Thyroid gland (tissue), 4 donors: ENCODE measurements around the gene RCAN1. TPM values are rescaled to one million over a fixed set of nuclear protein-coding genes. Genes with fewer than 3 reads are reported as not detected.
"Not testable (repeated sequence)": the region's sequence is repeated elsewhere in the genome, so short reads cannot be mapped to it uniquely, and the experiment has no call there.

Source experiments
- DNase-seq, 2 donors: peaks; one replicate each; pipeline ENCODE4 v3.0.0-alpha.2; 2019
- H3K27ac ChIP-seq, 3 donors: fragments of 200-600 bp; sonication (generic); 1 replicate in 2 of 3; 2 replicates in 1 of 3; pipeline ENCODE4 v1.5.1; 2016 to 2019; ENCODE audit warnings: mild to moderate bottlenecking in 1 of 3, moderate library complexity in 1 of 3
- H3K27me3 ChIP-seq: fragments of 200-600 bp; sonication (generic); one replicate; pipeline ENCODE4 v1.5.1; 2019
- H3K36me3 ChIP-seq, 2 donors: fragments of 200-600 bp; sonication (generic); one replicate each; pipeline ENCODE4 v1.5.1; 2016 to 2019
- H3K4me1 ChIP-seq, 2 donors: fragments of 200-600 bp; sonication (generic); one replicate each; pipeline ENCODE4 v1.5.1; 2017 to 2019
- H3K4me3 ChIP-seq, 3 donors: fragments of 200-600 bp; sonication (generic); replicated peaks in 1 of 3; 1 replicate in 2 of 3; 2 replicates in 1 of 3; pipeline ENCODE4 v1.5.1; 2016; ENCODE audit warnings: mild to moderate bottlenecking in 1 of 3
- H3K9me3 ChIP-seq: fragments of 200-600 bp; sonication (generic); one replicate; pipeline ENCODE4 v1.5.1; 2017
- POLR2A ChIP-seq, 2 donors: fragments of 450-650 bp; IDR thresholded peaks; one replicate each; pipeline ENCODE4 v1.6.1; 2017; ENCODE audit warnings: antibody characterized with exemption in 2 of 2, mild to moderate bottlenecking in 2 of 2, moderate library complexity in 1 of 2
- WGBS, 2 donors: methylation state at CpG; one replicate each; pipeline ENCODE4 v1.1.5; 2017; 5-methylcytosine and 5-hydroxymethylcytosine counted together
- intact Hi-C: fragments of 100-400 bp; cut with DNase I; formaldehyde crosslinking; loops from one replicate; pipeline ENCODE4 v1.15.1; 2023
- total RNA-seq, 4 donors: library from RNA; depleted of rRNA; stranded (reverse); fragments of >200 nt; gene quantifications; one replicate each; pipeline ENCODE4 v1.2.3, GENCODE V29; 2016
- TF ChIP-seq, protein P1 (sequence below), 6 experiments: fragments of 200-600 bp in 3 of 6; fragments of 450-650 bp in 3 of 6; sonication (generic) in 3 of 6; IDR thresholded peaks; one replicate each; pipeline ENCODE4 v1.5.1; 2016 to 2019; ENCODE audit warnings: antibody characterized with exemption in 6 of 6, mild to moderate bottlenecking in 2 of 6, inconsistent platforms in 1 of 6, moderate library complexity in 1 of 6

Gene RCAN1
- total RNA-seq, 4 donors from 2014 or later = 24.5 to 32.7 (median 29.0) TPM

DNA sequence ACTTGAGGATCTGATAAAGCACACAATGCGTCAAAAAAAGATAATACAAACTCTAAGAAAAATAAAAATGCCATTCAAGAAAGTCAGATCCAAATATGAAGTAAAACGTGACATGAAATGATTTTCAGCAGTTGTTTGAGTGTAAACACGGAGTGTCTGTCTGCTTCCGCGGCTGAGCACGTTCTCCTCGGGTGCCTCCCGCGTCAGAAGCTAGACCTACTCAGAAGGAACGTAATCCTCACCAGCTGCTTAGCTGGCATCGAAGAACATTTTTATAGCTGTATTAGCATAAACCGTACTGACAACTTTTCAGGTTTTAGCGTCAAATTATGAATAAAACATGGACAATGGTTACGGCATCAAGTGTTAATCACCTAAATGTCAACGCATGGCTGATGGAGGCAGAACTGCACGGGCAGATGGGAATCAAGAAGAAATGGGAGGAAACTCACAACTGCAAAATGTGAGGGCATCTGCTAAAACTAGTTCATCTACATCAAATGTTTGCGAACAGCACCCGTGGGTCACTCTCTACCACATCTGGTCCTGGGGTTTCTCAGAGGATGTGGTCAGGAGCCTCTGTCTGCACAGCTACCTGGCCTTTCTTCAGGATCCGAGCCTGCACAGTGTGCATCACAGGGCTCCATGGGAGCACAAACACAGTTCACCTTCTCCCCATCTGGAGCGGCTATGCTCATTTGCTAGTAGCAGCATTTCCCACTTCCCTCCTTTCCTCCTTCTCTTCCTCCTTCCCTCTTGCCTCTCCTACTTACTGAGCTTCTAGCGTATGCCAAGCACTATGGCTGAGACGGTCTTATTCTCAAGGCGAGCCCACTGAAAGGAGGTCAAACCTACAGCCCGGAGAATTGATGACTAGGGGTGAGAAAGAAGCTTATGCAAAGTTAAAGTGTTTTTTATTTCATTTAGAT is 40.0 kb downstream of the RCAN1 start:
- H3K4me1 ChIP-seq = no peaks in the 10 kb centered on the region
- 94 to 95% methylated on average over 24 of the region's 24 CpGs for WGBS, 2 donors
- no peak overlapping the region for H3K4me3 ChIP-seq
- TF ChIP-seq, protein P1, sequence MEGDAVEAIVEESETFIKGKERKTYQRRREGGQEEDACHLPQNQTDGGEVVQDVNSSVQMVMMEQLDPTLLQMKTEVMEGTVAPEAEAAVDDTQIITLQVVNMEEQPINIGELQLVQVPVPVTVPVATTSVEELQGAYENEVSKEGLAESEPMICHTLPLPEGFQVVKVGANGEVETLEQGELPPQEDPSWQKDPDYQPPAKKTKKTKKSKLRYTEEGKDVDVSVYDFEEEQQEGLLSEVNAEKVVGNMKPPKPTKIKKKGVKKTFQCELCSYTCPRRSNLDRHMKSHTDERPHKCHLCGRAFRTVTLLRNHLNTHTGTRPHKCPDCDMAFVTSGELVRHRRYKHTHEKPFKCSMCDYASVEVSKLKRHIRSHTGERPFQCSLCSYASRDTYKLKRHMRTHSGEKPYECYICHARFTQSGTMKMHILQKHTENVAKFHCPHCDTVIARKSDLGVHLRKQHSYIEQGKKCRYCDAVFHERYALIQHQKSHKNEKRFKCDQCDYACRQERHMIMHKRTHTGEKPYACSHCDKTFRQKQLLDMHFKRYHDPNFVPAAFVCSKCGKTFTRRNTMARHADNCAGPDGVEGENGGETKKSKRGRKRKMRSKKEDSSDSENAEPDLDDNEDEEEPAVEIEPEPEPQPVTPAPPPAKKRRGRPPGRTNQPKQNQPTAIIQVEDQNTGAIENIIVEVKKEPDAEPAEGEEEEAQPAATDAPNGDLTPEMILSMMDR (IDR thresholded peaks at IDR 0.05) = no peak
- TF ChIP-seq POLR2A (IDR thresholded peaks at IDR 0.05) = no peak
- no peaks in the 10 kb centered on the region for H3K36me3 ChIP-seq
- intact Hi-C loops = no loop called here
- DNase-seq = no peak
- H3K27me3 ChIP-seq = no peaks in the 10 kb centered on the region
- no peak overlapping the region for H3K27ac ChIP-seq
- no peaks in the 10 kb centered on the region for H3K9me3 ChIP-seq

DNA sequence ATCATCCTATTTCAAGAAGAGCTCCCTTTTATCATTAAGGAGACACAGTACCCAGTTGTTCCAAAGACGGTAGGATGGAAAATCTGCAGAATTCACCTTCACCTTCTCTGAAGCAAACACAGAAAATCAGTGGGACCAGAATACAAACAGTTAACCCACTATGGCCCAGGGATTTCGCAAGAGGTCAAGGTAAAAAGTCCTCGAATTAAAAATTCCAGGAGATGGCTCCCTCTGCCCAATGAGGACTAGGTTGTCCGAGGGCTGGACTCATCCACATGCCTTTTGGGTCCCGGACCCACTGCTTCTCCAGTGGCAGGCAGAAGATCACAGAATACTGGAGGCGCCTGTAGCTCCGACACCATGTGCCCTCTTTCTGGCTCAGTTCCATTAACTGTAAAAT is 42.9 kb downstream of the RCAN1 start:
- WGBS, 2 donors = 81 to 87% methylated on average over 7 of the region's 7 CpGs
- no peak overlapping the region for H3K27ac ChIP-seq
- no peak for DNase-seq
- intact Hi-C loops = no loop called here
- H3K36me3 ChIP-seq = no peaks in the 10 kb centered on the region
- no peak overlapping the region for H3K4me3 ChIP-seq
- no peak for TF ChIP-seq POLR2A (IDR thresholded peaks at IDR 0.05)
- TF ChIP-seq, protein P1 (IDR thresholded peaks at IDR 0.05) = no peak
- H3K27me3 ChIP-seq = no peaks in the 10 kb centered on the region
- H3K4me1 ChIP-seq = no peaks in the 10 kb centered on the region
- no peaks in the 10 kb centered on the region for H3K9me3 ChIP-seq

DNA sequence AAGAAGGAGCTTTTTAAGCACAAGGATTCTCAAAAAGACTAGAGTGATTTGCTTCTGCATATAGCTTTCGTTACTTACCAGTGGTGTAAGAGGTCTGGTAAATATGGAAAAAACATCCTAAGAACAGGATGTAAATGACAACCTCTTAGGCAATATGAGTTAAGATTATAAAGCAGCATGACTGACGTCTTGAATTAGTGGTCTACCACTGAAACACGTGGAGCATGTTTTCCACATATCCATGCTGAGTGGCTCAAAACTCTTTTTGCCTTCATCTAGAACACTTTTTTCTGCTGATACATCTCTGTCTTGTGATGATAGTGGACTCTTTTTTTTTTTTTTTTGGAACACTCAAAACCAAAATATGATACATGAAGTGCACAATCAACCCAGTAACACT is 44.6 kb downstream of the RCAN1 start:
- no peaks in the 10 kb centered on the region for H3K9me3 ChIP-seq
- H3K4me1 ChIP-seq = no peaks in the 10 kb centered on the region
- intact Hi-C loops = no loop called here
- WGBS, 2 donors = 79 to 92% methylated on average over 3 of the region's 3 CpGs
- no peaks in the 10 kb centered on the region for H3K27me3 ChIP-seq
- DNase-seq = no peak
- no peaks in the 10 kb centered on the region for H3K36me3 ChIP-seq
- no peak overlapping the region for H3K27ac ChIP-seq
- TF ChIP-seq POLR2A (IDR thresholded peaks at IDR 0.05) = no peak
- TF ChIP-seq, protein P1 (IDR thresholded peaks at IDR 0.05) = no peak
- no peak overlapping the region for H3K4me3 ChIP-seq

DNA sequence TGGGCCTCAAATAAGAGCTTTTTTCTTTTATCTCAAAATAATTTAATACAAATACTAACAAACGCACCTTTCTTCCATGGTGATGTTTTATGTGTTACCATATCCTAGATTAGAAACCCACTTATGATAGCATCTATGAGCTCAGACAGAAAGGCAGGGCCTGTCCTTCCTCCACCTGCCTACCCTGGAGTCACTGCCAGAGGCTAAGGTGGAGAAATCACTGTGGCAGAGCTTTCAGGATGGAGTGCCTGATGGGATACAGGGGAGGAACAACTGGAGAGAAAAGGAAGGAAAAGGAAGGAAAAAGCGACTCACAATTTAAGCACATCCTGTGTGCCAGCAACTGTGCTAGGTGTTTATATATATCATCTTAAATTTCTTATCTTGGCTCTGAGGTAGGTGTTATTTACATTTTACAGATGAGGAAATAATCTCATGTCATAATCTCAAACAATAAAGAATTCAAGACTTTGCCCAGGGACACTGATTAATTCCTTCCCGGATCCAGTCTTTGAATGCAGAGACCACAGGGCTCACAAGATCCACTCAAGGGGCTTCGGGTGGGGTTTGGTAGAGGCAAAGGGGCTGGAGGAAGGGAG is 45.4 kb downstream of the RCAN1 start:
- no peaks in the 10 kb centered on the region for H3K27me3 ChIP-seq
- no peaks in the 10 kb centered on the region for H3K9me3 ChIP-seq
- no peak for DNase-seq
- no peak overlapping the region for H3K27ac ChIP-seq
- intact Hi-C loops = no loop called here
- H3K4me3 ChIP-seq = no peak overlapping the region
- no peaks in the 10 kb centered on the region for H3K36me3 ChIP-seq
- TF ChIP-seq POLR2A (IDR thresholded peaks at IDR 0.05) = no peak
- TF ChIP-seq, protein P1 (IDR thresholded peaks at IDR 0.05) = no peak
- 96 to 97% methylated on average over 4 of the region's 4 CpGs for WGBS, 2 donors
- H3K4me1 ChIP-seq = no peaks in the 10 kb centered on the region

DNA sequence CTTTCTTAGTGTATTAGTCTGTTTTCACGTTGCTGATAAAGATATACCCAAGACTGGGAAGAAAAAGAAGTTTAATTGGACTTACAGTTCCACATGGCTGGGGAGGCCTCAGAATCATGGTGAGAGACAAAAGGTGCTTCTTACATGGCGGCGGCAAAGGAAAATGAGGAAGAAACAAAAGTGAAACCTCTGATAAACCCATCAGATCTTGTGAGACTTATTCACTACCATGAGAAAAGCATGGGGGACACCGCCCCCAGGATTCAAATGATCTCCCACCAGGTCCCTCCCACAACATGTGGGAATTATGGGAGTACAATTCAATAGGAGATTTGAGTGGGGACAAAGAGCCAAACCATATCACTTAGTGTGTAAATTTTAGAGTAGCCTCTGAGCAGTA is 46.1 kb downstream of the RCAN1 start:
- H3K4me3 ChIP-seq, H3K4me1 ChIP-seq, H3K27ac ChIP-seq, H3K9me3 ChIP-seq, H3K36me3 ChIP-seq, intact Hi-C loops, H3K27me3 ChIP-seq, DNase-seq: not testable (repeated sequence)
- 83 to 92% methylated on average over 4 of the region's 4 CpGs for WGBS, 2 donors
